Measurements from ENCODE around the gene CDCP1. TPM values are rescaled to one million over a fixed set of nuclear protein-coding genes. Genes with fewer than 3 reads are reported as not detected.

CDCP1 gene
- total RNA-seq, 2 donors from 2014 or later, result 14.3 to 21.5 TPM

GRCh38 chr3:45092132-45093031 is 53.8 kb downstream of the CDCP1 start:
- H3K27ac ChIP-seq, result peak overlapping the region; percentile 66 to 67
- peaks cover 19% of the 10 kb centered on the region for H3K4me1 ChIP-seq (replicated peaks)
- no peaks in the 10 kb centered on the region for H3K36me3 ChIP-seq
- intact Hi-C loops (cut with DNase I), result no loop called here
- H3K9me3 ChIP-seq, result no peaks in the 10 kb centered on the region
- 21% methylated on average over 12 of the region's 12 CpGs for WGBS
- no peak for DNase-seq (ENCODE audit: low spot score)
- no peak for TF ChIP-seq POLR2A (IDR thresholded peaks at IDR 0.05)
- TF ChIP-seq POLR2AphosphoS5 (IDR thresholded peaks at IDR 0.05), result no peak
- TF ChIP-seq CTCF (IDR thresholded peaks at IDR 0.05), result no peak
- no peak overlapping the region for H3K4me3 ChIP-seq
- H3K27me3 ChIP-seq (replicated peaks; ENCODE audit: insufficient read depth), result no peaks in the 10 kb centered on the region

DNA sequence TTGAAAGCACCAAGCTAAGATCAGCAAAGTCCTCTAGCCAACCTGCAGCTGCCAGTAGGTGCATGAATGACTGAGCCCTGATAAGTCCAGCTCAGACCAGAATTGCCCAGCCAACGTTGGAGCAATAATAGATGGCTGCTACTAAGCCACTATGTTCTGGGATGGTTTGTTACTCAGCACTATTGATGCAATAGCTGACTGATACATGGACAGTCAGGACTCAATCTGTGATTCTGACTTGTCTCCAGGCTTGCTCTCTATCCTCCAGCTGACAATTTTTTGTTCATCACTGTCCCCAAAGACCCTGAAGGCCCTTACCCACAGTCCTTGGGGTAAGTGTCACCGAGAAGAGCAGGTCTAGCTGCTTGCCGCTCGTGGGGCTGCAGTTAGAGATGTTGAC is 55.3 kb downstream of the CDCP1 start:
- DNase-seq (ENCODE audit: low spot score), result no peak
- intact Hi-C loops (cut with DNase I), result no loop called here
- H3K27me3 ChIP-seq (replicated peaks; ENCODE audit: insufficient read depth), result no peaks in the 10 kb centered on the region
- H3K9me3 ChIP-seq, result no peaks in the 10 kb centered on the region
- peaks cover 19% of the 10 kb centered on the region for H3K4me1 ChIP-seq (replicated peaks)
- H3K36me3 ChIP-seq, result no peaks in the 10 kb centered on the region
- H3K4me3 ChIP-seq, result no peak overlapping the region
- 99% methylated on average over 4 of the region's 4 CpGs for WGBS
- TF ChIP-seq POLR2A (IDR thresholded peaks at IDR 0.05) (no peak), CTCF (IDR thresholded peaks at IDR 0.05) (no peak), POLR2AphosphoS5 (IDR thresholded peaks at IDR 0.05) (no peak)
- no peak overlapping the region for H3K27ac ChIP-seq

- H3K9me3 ChIP-seq, result no peaks in the 10 kb centered on the region
- no peaks in the 10 kb centered on the region for H3K36me3 ChIP-seq
- no peaks in the 10 kb centered on the region for H3K27me3 ChIP-seq (replicated peaks; ENCODE audit: insufficient read depth)
- 39% methylated on average over 8 of the region's 8 CpGs for WGBS
- H3K4me3 ChIP-seq, result no peak overlapping the region
- peaks cover 19% of the 10 kb centered on the region for H3K4me1 ChIP-seq (replicated peaks)
- peak; percentile 89 for DNase-seq (ENCODE audit: low spot score)
- peak overlapping the region; percentile 73 to 74 for H3K27ac ChIP-seq
- intact Hi-C loops (cut with DNase I), result no loop called here
- TF ChIP-seq POLR2AphosphoS5 (IDR thresholded peaks at IDR 0.05) (peak; percentile 87), POLR2A (IDR thresholded peaks at IDR 0.05) (no peak)
Measured at GRCh38 chr3:45088543-45089358, 57.4 kb downstream of the CDCP1 start.

DNA sequence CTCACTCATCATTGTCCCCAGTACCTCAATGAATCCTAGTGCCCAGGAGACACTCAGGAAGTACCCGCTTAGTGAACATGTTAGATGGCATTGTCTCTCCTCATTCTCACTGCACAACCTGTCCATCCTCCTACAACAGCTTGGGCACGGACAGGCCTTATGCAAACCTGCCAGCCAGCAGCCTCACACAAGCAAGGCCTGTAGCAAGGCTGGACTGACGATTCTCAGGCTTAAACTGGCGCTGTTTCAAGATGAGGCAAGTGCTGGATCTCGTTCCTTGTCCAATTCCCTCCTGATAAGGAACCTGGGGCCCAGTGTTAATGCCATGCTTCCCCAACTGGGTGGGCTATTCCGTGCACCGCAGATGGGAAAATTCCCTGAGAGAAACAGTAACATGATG is 59.0 kb downstream of the CDCP1 start:
- 68% methylated on average over 7 of the region's 7 CpGs for WGBS
- intact Hi-C loops (cut with DNase I), result no loop called here
- no peaks in the 10 kb centered on the region for H3K36me3 ChIP-seq
- no peaks in the 10 kb centered on the region for H3K9me3 ChIP-seq
- no peaks in the 10 kb centered on the region for H3K27me3 ChIP-seq (replicated peaks; ENCODE audit: insufficient read depth)
- no peak for TF ChIP-seq CTCF (IDR thresholded peaks at IDR 0.05)
- TF ChIP-seq POLR2AphosphoS5 (IDR thresholded peaks at IDR 0.05), result peak; percentile 22
- peaks cover 10% of the 10 kb centered on the region for H3K4me1 ChIP-seq (replicated peaks)
- no peak overlapping the region for H3K4me3 ChIP-seq
- peak overlapping the region; percentile 73 to 74 for H3K27ac ChIP-seq
- peak; percentile 39 for DNase-seq (ENCODE audit: low spot score)
